GM12891 (cell line): Measurements from ENCODE around the gene VNN1.
"Not testable (repeated sequence)": the region's sequence is repeated elsewhere in the genome, so short reads cannot be mapped to it uniquely, and the experiment has no call there.

ENCODE experiments used
- PAX5 ChIP-seq: IDR thresholded peaks from 2 replicates; pipeline ENCODE4 v1.6.1; 2011; ENCODE audit warnings: low read length, moderate library complexity, mild to moderate bottlenecking; ENCODE audit not compliant: insufficient read depth, severe bottlenecking
- POLR2A ChIP-seq: IDR thresholded peaks from 2 replicates; pipeline ENCODE4 v1.6.1; 2011; ENCODE audit warnings: low read depth, low read length, control low read depth
- POLR2AphosphoS5 ChIP-seq: IDR thresholded peaks from 2 replicates; pipeline ENCODE4 v1.6.1; 2011; ENCODE audit warnings: low read depth, low read length, control low read depth
- POU2F2 ChIP-seq: IDR thresholded peaks from 2 replicates; pipeline ENCODE4 v1.6.1; 2011; ENCODE audit warnings: low read depth, mild to moderate bottlenecking, control low read depth, low read length, moderate library complexity
- SPI1 ChIP-seq: IDR thresholded peaks from 2 replicates; pipeline ENCODE4 v1.6.1; 2011; ENCODE audit warnings: low read depth, low read length, control low read depth
- TAF1 ChIP-seq: IDR thresholded peaks from 2 replicates; pipeline ENCODE4 v1.6.1; 2011; ENCODE audit warnings: low read depth, low read length, control low read depth

DNA sequence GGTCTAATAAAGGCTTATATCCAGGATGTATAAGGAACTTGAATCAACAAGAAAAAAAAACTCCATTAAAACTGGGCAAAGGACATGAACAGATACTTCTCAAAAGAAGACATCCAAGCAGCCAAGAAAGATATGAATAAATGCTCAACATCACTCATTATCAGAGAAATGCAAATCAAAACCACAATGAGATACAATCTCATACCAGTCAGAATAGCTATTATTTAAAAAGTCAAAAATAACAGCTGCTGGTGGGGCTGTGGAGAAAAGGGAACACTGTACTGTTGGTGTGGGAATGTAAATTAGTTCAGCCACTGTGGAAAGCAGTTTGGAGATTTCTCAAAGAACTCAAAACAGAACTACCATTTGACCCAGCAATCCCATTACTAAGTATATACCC, 34.8 kb downstream of the VNN1 start:
- TF ChIP-seq POLR2AphosphoS5, POLR2A, TAF1, SPI1, POU2F2, PAX5: not testable (repeated sequence)
